22Rv1 (cell line): ENCODE measurements around the gene GNB5.

Experiments used
- H3K27ac ChIP-seq: fragments of 450-650 bp; 2 replicates; pipeline ENCODE4 v1.5.1; 2017
- ZFX ChIP-seq: fragments of 450-650 bp; IDR thresholded peaks from 2 replicates; pipeline ENCODE4 v1.6.1; 2017; ENCODE audit warnings: antibody characterized with exemption, borderline replicate concordance
- TF ChIP-seq, protein P1 (sequence below): fragments of 450-650 bp; IDR thresholded peaks from 2 replicates; pipeline ENCODE4 v1.5.1; 2017; ENCODE audit warnings: mild to moderate bottlenecking

The GNB5 gene

DNA sequence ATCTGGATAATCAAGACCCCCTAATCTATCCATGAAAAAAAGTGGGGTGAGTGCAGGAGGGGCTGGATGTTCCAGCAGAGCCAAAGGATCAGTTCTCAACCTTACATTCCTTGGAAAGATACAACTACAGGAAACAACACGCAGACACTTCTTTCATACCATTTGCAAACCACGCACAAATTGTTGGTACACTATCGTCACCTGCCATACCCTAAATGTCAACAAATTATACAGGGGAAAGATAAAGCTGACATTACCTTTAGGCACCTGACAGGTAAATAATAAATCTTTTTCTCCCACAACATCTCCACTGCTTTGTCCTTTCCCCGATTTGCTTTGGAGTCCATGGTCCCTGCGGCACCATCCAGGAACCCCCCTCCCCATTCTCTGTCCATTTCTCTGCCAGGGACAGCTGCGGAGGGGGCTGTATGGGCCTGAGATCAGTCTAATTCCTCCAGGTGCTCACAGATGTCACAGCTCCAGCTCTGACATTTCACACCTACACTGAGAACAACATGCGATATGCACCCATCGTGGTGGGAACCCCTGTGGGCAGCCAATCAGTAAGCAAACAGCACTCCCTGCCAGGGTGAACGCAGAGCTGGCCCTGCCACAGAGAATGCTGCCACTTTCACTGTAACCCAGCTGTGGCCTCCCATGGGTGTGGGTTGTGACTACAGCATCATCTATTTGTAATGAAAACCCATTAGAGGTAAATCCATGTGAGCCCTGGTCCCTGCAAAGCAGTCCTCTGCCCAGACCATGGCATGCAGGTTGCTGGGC, 41.0 kb downstream of the GNB5 start:
- TF ChIP-seq, protein P1, sequence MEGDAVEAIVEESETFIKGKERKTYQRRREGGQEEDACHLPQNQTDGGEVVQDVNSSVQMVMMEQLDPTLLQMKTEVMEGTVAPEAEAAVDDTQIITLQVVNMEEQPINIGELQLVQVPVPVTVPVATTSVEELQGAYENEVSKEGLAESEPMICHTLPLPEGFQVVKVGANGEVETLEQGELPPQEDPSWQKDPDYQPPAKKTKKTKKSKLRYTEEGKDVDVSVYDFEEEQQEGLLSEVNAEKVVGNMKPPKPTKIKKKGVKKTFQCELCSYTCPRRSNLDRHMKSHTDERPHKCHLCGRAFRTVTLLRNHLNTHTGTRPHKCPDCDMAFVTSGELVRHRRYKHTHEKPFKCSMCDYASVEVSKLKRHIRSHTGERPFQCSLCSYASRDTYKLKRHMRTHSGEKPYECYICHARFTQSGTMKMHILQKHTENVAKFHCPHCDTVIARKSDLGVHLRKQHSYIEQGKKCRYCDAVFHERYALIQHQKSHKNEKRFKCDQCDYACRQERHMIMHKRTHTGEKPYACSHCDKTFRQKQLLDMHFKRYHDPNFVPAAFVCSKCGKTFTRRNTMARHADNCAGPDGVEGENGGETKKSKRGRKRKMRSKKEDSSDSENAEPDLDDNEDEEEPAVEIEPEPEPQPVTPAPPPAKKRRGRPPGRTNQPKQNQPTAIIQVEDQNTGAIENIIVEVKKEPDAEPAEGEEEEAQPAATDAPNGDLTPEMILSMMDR, result no peak
- TF ChIP-seq ZFX, result no peak
- H3K27ac ChIP-seq, result no peak overlapping the region

DNA sequence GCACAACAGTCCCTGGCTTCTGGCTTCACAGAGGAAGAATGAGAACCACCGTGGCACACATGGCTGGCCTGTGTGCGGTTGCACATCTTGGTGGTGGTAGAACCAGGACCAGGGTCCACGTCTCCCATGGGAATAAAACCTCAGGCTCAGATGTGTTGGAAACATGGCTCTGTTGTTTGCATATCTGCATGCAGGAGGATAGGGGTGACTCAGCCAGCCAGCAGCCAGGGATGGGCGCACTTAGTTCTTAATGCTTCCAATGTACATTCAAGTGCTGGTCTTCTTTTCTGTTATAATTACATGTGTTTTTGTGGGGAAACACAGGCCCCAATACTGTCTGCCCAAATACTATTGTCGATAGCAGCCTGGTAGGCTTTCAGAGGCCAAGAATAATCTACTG, 42.8 kb downstream of the GNB5 start:
- H3K27ac ChIP-seq, result no peak overlapping the region
- TF ChIP-seq, protein P1, result no peak
- TF ChIP-seq ZFX, result no peak

DNA sequence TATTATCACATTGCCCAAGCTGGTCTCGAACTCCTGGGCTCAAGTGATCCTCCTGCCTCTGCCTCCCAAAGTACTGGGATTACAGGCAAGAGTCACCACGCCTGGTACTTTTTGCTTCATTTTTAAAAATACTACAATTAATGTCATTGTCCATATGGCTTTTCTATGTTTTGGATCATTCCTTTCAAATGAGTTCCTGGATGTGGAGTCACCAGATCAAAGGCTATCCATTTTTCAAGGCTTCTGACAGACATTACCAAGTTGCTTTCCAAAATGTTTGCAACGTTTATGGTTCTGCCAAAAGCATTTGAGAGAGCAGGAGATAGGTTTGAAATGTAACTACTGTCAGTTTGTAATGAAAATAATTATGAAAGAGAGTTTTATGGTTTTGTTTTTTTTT, 44.4 kb downstream of the GNB5 start:
- TF ChIP-seq ZFX, result no peak
- TF ChIP-seq, protein P1, result no peak
- no peak overlapping the region for H3K27ac ChIP-seq

DNA sequence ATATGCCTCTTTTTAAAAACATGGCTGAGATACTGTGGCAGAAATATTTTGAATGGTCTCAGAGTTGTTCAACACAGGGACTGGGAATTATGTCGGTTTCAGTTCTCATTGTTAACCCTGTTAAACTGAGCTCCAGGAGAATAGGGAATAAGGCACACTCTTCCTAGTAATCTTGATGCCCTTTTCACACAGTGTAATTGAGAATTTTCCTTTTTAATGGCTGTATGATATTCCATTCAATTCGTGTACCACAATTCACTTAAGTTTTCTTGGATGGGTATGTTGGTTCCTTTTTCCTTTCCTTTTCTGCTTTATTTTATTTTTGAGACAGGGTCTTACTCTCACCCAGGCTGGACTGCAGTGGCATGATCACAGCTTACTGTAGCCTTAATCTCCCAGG, 44.9 kb downstream of the GNB5 start:
- no peak for TF ChIP-seq ZFX
- TF ChIP-seq, protein P1, result no peak
- no peak overlapping the region for H3K27ac ChIP-seq

DNA sequence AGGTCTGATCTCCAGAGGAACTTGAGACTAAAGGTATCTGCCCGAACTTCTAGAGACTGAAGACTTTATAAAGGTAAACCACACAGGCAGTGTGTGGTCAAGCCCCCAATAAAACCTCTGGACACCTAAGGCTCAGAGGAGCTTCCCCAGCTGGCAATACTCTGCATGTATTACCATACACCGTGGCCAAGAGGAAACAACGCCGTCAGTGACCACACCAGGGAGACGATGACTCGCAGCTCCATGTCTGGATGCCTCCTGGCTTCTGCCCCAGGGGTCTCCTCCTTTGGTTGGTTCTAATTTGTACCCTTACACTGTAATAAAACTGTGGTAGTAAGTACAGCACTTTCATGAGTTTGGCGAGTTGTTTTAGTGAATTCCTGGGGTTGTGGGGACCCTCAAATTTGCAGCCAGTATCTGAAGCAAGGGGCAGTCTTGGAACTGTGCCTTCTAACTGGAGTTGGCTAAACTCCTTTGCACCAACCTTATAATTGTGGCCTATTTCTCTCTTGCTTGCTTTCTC, 46.5 kb downstream of the GNB5 start:
- TF ChIP-seq, protein P1, result no peak
- TF ChIP-seq ZFX, result no peak
- no peak overlapping the region for H3K27ac ChIP-seq

DNA sequence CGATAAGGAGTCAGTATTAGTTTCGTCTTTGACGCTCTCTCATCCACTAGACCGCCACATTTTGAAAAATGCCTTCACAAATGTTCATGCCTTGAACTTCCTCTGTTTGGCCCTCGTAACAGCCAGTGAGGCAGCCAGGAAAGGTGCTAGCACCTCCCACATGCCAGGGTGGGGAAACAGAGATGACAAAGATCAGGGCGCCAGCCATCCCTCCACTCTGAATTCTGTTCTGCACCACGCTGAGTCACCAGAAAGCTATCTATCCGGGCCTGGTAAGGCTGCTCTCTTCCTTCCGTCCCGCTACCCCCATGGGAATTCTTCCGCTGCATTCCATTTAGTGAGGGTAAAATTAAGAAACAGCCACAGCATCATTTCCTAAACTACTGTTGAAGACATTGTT, 47.3 kb downstream of the GNB5 start:
- TF ChIP-seq, protein P1, result no peak
- TF ChIP-seq ZFX, result no peak
- H3K27ac ChIP-seq, result no peak overlapping the region

DNA sequence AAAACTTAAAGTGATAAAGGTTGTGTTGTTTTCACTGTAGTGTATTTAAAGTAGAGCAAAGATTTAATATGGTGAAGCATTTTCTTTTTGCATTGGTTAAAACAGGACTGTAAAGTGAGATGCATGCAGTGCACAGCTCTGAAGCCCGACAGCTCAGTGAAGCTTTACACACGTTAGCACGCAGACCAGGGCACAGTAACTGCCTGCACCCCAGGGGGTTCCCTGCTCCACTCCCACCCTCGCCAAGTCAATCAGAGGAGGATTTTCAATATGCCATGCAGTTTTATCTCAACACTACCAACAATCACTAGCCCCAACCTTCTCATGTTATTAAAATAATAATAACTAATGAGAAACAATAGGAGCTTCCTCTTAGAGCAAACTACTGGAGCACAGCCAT, 50.5 kb downstream of the GNB5 start:
- TF ChIP-seq, protein P1, result no peak
- TF ChIP-seq ZFX, result no peak
- H3K27ac ChIP-seq, result no peak overlapping the region
